ENCODE data around the gene EDAR.
A peak's percentile ranks its signal among the peaks of the same experiment; 100 is the strongest.

The EDAR gene

DNA sequence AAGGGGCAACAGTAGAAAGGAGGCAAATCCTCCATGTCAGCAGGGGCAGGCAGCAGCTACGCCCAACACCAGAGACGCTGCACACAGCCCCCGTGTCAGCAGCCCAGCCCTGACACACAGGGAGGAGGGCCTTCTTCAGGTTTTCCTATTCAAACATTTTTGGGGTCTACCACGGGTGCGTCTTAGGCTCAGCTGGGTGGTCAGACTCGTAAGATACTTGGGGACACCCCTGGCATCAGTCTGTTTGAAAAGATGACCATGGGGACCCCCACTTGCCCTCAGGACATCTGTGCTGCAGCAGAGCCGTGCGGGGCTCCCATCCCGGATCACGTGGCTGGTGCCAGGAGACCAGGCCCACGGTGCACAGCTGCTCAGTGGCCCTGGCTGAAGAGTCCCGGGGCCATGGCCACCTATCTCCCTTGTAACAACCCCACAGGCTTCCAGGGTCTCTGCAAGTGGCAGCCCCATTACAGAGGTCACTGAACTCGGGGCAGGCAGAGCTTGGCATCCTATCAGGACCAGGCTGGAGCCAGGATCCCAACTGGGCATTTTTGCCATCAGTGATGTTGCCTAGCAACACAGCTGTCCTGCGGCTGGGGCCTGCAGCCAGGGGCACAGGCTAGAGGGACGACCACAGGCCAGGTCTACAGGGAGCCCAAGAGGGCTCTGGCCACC lies 82.5 kb downstream of the EDAR start:
- DNase-seq = no peak

DNA sequence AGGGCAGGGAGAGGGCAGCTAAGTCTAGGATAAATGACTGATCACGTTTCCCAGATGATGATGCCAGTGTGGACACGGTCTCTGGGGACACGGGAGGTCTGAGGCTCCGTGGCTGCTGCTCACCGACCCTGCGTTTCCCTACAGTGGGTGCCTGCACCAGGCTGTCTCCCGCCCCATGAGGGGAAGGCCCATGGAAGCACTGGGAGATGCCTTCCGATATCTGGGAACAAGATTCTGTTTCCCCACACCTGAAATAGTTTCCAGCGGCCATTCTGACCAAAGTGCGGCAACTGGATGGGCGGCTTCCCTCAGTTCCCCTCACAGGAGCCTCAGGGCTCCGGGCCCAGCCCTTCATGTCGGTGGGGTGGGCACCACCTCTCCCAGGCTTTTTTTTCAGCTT lies 83.1 kb downstream of the EDAR start:
- DNase-seq = no peak

DNA sequence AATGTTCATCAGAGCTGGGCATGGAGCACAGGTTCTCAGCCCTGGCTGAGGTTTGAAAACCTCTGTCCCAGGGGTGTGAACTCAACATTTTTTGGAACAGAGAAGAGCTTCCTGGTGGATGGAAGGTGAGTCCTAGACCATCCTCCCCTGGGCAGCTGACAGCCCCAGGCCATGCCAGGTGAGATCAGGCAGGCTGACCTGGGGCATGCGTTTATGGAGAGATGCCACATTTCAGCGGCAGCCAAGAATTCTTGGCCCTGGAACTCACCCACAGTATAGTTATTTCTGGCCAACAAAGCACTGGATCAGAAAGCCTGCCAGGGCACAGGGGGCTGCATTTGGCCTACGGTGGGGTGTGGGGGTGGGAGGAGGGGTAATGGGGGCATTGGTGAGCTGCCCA lies 83.8 kb downstream of the EDAR start:
- DNase-seq = no peak

DNA sequence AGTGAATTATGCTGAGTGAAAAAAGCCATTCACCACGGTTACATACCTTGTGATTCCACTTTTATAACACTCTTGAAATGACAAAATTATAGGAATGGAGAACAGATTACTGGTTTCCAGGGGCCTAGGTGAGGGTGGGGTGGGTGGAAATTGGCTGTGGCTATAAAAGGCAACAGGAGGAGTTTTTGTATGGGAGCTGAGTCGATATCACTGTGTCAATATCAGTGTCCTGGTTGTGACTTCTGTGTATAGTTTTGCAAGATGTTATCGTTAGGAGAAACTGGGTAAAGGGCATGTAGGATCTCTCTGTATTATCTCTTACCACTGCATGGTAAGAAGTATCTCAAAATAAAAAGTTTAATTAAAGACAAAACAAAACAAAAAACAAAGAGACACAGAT lies 84.3 kb downstream of the EDAR start:
- DNase-seq = no peak

DNA sequence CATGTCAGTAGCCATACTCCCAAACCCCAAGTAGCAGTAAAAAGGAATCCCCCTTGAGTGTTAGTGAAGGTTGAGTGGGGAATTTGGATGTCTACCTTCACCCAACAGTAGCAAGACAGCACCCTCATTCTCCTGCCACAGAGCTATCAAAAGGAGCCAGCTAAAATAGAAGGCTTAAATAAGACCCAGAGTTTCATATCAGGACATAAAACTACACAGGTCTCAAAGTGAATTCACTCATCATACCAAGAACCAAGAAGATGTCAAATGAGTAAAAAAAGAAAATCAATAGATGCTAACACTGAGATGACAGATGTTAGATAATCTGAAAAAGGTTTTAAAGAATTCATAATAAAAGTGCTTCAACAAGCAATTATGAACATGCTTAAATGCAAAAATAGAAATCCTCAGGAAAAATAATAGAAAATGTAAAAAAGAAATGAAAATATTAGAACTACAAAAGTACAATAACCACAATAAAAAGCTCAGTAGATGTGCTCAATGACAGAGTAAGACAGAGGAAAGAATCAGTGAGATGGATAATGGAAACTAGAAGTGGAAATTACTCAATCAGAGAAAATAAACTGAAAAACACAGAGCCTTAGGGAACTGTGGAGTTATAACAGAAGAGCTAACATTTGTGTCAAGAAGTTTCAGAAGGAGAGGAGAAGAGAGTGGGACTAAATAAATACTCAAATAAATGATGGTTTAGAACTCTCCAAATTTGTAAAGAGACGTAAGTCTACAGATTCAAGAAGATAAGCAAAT lies 90.5 kb downstream of the EDAR start:
- no peak for DNase-seq

DNA sequence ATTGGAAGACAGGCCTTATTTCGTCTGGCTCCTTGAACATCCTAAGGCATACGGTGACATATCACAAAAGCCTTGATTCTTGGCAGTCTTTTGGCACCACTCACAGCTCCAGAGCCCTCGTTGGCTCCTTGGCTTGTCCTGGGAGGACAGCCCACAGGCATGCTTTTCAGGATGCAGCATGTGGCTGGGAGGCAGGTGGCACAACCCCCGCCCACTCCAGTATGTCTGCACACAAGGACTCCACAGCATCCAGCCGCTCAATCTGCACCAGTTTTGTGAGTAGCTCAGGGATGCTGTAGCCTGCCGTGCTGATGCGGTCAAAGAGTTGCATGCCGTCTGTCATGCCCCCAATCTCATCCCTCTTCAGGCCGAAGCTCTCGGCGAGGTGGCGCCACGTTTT lies 92.3 kb downstream of the EDAR start:
- DNase-seq = no peak

DNA sequence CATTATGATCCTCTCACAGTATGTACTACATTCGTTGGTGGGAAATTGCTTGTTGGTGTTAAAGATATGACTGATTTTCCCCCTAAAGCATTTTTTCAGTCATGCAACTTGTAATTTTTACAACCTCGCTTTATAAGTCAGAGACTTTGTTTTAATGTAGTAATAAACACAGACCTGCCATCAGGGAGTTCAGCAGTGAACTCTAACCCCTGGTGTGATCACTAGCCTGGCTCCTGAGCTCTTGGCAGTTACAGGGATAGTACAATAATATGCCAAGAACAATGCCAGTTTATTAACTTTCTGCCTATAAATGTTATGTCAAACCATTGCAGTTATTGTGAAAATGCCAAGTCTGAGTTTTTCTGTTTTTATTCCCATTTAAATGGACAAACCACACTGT lies 93.8 kb downstream of the EDAR start:
- DNase-seq = no peak

DNA sequence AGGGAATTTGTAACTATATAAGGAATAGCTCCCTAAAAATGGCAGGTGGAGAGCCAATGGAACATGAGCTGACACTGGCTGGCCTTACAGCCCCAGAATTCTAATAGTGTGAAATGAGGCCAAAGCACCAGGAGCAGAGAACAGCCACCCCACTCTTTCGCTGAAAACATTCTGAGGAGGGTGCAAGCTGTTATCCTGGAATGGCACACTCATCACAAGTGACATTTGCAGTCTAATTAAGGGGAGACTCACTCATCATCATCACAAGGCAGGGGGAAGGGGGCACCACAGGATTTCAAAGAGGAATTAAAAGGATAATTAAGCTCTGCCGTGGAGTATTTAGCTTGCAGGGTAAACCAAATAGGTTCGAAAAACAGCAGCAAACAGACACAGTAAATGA lies 94.3 kb downstream of the EDAR start:
- DNase-seq = no peak

DNA sequence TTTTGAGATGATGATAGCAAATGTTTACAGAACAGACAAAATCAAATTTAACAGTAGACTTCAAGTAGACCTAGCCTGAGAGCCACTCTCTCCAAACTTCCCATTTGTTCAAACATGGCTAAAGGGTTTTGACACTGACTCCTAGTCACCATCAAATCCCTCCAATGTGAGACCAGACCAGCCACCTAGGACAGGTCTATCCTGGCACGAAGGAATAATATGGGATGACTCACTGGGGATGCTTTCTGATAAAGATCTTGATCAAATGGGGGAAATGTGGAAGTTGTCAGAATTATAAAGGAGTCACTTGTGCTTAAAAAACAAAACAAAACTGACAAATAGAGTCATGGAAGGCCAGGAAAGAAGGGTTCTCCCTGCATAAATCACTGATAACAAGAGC lies 95.7 kb downstream of the EDAR start:
- no peak for DNase-seq

DNA sequence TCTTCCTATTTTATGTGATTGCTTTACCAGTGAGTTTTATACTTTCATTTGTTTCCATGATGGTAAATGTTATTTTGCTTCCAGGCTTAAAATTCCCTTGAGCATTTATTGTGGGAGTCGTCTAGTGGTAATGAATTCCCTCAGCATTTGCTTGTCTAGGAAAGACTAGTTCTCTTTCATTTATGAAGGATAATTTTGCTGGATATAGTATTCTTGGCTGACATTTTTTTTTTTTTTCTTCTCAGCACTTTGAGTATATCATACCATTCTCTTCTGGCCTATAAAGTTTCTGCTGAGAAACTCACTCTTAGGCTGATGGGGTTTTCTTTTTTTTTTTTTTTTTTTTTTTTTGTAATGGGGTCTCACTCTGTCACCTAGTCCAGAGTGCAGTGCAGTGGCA lies 99.1 kb downstream of the EDAR start:
- DNase-seq = no peak

DNA sequence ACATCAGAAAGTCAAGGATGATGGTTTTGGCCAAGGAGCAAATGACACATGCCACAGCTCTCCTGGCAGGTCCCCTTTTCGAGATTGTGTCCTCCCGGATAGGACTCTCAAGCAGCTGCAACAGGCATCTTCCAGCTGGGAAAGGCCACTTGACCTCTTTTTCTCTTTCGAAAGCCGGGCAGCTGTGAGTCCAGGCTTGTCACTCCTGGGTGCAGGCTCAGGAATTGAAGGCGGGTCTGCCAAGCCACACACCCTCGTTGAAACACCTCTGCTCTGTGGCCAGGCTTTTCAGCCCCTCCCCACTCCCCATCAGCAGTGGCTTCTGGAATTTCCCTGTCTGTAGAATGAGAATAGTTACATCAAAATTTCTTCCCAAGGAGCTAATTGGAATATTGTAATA lies 104.4 kb downstream of the EDAR start:
- no peak for DNase-seq

DNA sequence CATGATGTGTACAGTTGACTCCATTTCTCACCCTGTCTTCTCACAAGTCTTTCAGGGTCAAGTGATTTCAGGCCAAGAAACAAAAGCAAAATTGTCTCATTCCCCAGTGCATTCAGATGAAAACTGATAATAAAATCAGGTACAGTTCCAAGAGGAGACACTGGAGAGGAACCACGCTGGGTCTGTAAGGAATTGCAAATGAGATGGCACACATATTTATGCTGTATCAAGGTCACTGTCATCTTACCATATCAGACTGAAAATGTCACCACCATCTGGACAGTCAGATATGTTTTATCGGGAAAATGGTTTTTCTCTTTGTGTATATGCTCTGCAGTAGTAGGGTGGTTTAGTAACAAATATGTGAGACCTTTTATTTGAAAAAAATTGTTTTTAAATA lies 110.7 kb downstream of the EDAR start:
- no peak for DNase-seq

DNA sequence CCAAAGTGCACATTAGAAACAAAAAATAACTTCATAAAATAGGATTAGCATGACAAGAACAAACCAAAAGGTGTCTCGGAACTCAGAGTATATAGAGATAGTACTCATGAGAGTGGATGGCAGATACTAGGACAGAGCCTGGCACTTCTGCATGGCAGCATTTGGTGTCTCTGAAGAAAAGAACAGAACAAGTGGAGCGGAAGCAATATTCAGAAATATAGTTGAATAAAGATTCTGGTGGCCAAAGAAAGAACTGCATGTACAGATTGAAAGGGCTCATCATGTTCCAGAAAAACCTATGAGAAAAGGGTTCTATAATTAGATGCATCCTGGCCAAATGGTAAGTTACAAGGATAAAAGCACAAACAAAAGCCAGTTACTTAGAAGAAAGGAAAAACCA lies 111.5 kb downstream of the EDAR start:
- DNase-seq = no peak

DNA sequence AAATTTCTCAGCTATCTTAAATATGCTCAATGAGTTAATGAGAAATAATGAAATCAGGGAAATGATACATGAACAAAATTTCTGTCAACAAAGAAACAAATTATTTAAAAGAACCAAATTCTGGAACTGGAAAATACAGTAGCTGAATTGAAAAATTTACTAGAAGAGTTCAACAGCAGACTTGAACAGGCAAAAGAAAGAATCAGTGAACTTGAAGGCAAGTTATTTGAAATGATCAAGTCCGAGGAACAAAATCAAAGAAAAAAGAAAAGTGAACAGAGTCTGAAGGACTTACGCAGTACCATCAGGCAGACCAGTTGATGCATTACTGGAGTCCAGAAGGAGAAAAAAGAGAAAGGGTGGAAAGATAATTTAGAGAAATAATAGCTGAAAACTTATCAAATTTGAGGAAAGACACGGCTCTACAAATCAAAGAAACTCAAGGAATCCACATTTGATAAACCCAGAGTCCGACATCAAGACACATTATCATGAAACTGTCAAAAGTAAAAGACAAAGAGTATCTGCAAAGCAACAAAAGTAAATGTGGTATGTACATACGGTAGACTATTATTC lies 118.9 kb downstream of the EDAR start:
- no peak for DNase-seq

DNA sequence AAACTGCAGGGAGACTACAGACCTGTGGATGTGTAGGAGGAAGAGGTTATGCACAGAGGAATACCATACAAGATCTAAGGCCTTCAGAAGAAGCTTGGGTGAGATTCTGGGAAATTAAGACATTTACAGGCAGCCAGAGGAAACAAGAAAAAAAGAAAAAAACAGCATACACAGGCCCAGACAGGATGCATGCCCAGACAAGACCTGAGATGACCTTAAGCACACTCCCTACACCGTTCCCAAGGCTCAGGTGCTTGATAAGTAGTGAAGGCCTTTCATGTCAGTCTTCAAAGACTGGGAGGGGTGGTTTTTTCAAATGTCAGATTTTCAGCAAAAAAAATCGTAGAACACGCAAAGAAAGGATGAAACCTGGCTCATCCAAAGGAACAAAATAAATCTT lies 119.5 kb downstream of the EDAR start:
- no peak for DNase-seq

DNA sequence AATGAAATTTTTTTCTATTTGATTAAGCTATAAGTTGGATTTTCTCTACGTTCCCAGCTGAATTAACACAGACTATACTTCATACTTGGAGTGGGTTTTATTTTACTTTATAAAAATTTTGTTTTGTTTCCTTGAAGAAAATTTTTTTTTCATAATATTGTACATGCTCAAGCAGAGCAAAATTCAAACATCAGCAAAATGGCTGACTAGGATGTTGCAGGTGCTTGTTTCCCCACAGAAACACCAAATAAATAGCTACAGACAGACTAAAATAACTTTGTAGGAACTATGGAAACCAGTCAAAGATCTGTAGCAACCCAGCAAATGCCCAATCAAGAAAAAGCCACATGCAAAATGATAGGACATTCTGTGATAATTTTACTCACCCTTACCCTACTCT lies 120.1 kb downstream of the EDAR start:
- no peak for DNase-seq

DNA sequence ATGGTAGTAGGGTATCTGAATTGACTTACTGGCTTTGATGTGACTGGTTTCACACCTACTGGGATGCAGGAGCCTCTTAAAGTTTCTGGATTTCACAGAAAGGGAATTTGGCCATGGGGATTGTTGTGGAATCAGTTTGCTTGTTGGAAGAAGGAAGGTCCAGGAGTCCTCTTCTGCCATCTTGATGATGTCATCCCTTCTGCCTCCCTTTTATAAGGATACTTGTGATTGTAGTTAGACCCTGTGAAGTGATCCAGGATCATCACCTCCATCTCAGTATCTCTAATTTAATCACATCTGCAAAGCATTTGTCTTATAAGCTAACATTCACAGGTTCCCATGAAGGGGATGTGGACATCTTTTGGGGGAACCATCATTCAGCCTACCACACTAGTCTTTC lies 123.0 kb downstream of the EDAR start:
- DNase-seq = no peak

DNA sequence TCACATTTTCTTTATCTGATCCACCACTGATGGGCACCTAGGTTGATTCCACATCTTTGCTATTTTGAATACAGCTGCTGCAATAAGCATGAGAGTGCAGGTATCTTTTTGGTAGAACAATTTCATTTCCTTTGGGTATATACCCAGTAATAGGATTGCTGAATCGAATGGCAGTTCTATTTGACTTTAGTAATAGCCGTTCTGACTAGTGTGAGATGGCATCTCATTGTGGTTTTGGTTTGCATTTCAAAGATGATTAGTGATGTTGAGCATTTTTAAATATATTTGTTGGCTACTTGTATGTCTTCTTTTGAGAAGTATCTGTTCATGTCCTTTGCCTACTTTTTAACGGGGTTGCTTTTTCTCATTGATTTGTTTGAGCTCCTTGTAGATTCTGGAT lies 130.1 kb downstream of the EDAR start:
- DNase-seq = no peak

DNA sequence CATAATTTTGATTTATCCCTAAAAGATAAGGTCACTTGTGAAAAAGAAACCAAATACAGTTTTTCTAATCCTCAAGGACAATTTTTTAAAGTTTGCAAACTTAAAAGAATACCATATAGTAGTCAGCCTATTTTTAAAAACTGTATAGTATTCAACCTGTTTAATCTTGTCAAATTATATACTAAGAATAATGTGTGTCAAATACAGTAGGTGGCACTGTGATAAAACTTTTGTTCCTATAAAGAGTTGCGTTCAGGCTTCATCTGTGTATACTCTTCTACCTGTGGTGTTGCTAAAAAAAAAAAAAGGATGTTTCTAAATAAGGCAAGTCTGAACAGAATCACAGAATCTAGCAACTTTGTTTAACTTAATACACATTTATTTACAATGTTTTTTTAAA lies 133.8 kb downstream of the EDAR start:
- DNase-seq = peak; percentile 48

DNA sequence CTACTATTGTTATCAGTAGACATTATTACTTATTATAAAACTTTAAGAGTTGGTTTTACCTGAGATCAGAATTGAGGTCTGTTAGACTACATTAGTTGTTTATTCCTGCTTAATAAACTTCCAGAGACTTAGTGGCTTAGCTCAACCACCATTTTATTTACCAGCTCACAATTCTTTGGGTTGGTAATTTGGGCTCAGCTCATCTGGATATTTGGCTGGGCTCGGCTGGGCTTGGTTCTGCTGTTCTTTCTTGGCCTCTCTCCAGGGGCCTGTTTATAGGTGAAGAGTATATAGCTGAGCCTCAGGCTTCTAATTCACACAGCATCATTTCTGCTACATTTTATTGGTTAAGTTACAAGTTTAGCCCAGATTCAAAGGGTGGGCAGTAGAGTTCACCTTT lies 134.5 kb downstream of the EDAR start:
- no peak for DNase-seq

DNA sequence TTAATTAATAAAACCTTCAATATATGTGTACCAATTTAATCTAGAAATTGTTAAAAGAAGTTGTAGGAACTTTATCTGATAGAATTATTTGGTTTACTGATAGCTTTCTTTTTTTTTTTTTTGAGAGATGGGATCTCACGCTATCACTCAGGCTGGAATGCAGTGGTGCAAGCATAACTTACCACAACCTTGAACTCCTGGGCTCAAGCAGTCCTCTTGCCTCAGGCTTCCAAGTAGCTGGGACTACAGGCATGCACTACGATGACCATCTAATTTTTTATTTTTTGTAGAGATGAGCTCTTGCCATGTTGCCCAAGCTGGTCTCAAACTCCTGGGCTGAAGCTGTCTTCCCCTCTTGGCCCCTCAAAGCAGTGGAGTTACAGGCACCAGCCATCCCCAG lies 135.6 kb downstream of the EDAR start:
- DNase-seq = no peak

DNA sequence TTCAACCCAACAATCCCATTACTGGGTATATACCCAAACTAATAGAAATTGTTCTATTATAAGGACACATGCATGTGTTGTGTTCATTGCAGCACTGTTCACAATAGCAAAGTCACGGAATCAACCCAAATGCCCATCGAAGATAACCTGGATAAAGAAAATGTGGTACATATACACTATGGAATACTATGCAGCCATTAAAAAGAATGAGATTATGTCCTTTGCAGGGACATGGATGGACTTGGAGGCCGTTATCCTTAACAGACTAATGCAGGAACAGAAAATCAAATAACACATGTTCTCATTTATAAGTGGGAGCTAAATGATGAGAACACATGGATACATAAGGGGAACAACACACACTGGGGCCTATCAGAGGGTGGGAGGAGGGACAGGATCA lies 136.6 kb downstream of the EDAR start:
- no peak for DNase-seq

DNA sequence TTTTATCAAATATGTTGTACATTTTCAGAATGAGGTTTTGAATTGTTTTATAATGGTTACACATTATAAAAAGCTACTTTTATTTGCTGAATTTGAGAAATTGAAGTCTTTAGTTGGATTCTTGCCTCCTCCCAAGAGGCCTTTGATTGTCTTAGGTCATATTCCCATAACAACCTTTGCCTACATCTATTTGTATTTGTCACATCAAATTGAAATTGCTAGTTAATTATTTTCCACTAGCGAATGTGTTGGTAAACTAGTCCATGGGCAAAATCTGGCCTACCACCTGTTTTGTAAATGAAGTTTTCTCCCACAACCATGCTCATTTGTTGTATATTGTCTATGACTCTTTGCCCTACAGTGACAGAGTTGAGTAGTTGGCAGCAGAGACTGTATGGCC lies 142.0 kb downstream of the EDAR start:
- DNase-seq = no peak

DNA sequence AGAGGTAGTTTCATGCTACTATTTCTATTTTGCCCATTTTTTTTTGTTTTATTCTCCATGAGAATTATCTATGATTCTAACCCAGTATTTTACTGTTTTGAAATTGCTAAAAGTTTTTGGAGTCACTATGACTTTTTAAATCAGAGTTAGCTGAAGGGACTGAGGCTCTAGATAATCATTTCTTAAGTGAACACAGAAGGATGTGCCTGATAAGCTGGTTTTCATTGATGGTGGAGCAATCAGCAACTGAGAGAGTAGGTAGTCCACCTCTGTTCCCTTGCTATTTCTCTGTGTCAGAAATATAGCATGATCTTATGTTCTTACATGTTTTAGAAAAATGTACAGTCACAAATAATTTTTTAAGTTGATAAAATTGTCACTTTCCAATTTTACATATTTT lies 143.1 kb downstream of the EDAR start:
- no peak for DNase-seq

Measured in NCI-H1694 treated with DMSO at 0.1 percent for 48 hours (cell line).